Peyer's patch (tissue), 4 donors: ENCODE data around the gene NPDC1.

ENCODE experiments used
- POLR2A ChIP-seq, 2 donors: fragments of 450-650 bp; IDR thresholded peaks; one replicate each; pipeline ENCODE4 v1.5.1; 2017; ENCODE audit warnings: antibody characterized with exemption in 2 of 2, mild to moderate bottlenecking in 2 of 2, moderate library complexity in 2 of 2
- TF ChIP-seq, protein P1 (sequence below), 6 experiments: fragments of 450-650 bp in 4 of 6; fragments of 200-600 bp in 2 of 6; sonication (generic) in 1 of 6; IDR thresholded peaks; one replicate each; pipeline ENCODE4 v1.5.1; 2017 to 2019; ENCODE audit warnings: antibody characterized with exemption in 6 of 6, mild to moderate bottlenecking in 3 of 6, moderate library complexity in 1 of 6

GRCh38 chr9:137009217-137009616 lies 36.8 kb downstream of the NPDC1 start:
- TF ChIP-seq, protein P1, sequence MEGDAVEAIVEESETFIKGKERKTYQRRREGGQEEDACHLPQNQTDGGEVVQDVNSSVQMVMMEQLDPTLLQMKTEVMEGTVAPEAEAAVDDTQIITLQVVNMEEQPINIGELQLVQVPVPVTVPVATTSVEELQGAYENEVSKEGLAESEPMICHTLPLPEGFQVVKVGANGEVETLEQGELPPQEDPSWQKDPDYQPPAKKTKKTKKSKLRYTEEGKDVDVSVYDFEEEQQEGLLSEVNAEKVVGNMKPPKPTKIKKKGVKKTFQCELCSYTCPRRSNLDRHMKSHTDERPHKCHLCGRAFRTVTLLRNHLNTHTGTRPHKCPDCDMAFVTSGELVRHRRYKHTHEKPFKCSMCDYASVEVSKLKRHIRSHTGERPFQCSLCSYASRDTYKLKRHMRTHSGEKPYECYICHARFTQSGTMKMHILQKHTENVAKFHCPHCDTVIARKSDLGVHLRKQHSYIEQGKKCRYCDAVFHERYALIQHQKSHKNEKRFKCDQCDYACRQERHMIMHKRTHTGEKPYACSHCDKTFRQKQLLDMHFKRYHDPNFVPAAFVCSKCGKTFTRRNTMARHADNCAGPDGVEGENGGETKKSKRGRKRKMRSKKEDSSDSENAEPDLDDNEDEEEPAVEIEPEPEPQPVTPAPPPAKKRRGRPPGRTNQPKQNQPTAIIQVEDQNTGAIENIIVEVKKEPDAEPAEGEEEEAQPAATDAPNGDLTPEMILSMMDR (IDR thresholded peaks at IDR 0.05) = no peak
- TF ChIP-seq POLR2A (IDR thresholded peaks at IDR 0.05) = no peak
